ENCODE data around the gene AKNA. TPM values are rescaled to one million over a fixed set of nuclear protein-coding genes. Genes with fewer than 3 reads are reported as not detected.

Gene AKNA
- total RNA-seq, 1 donor from 2014 or later: 66.9 TPM

GRCh38 chr9:114355821-114356220, 32.0 kb downstream of the AKNA start:
- intact Hi-C loops (cut with DNase I): no loop called here
- Histone ChIP-seq H3K36me3 (peaks cover 93% of the 10 kb centered on the region), H3K4me1 (no peaks in the 10 kb centered on the region), H3K4me3 (no peak overlapping the region), H3K27me3 (ENCODE audit: low read depth) (no peaks in the 10 kb centered on the region), H3K9me3 (no peaks in the 10 kb centered on the region), H3K27ac (no peak overlapping the region)
- DNase-seq (no peak), ATAC-seq (no peak)
- TF ChIP-seq CTCF (IDR thresholded peaks at IDR 0.05): no peak

- Histone ChIP-seq H3K36me3 (peaks cover 93% of the 10 kb centered on the region), H3K27me3 (ENCODE audit: low read depth) (no peaks in the 10 kb centered on the region), H3K27ac (no peak overlapping the region), H3K4me3 (no peak overlapping the region), H3K4me1 (peaks cover 23% of the 10 kb centered on the region), H3K9me3 (no peaks in the 10 kb centered on the region)
- no peak for ATAC-seq
- no peak for DNase-seq
- intact Hi-C loops (cut with DNase I): no loop called here
- TF ChIP-seq CTCF (IDR thresholded peaks at IDR 0.05): no peak
Measured at GRCh38 chr9:114351932-114352331, 35.9 kb downstream of the AKNA start.

GRCh38 chr9:114350636-114351401, 37.0 kb downstream of the AKNA start:
- intact Hi-C loops (cut with DNase I): no loop called here
- DNase-seq: no peak
- Histone ChIP-seq H3K4me3 (no peak overlapping the region), H3K27me3 (ENCODE audit: low read depth) (no peaks in the 10 kb centered on the region), H3K36me3 (peaks cover 93% of the 10 kb centered on the region), H3K4me1 (peaks cover 23% of the 10 kb centered on the region), H3K27ac (peak overlapping the region; percentile 13), H3K9me3 (no peaks in the 10 kb centered on the region)
- no peak for ATAC-seq
- TF ChIP-seq CTCF (IDR thresholded peaks at IDR 0.05): no peak

GRCh38 chr9:114349713-114350480, 37.9 kb downstream of the AKNA start:
- no peak for TF ChIP-seq CTCF (IDR thresholded peaks at IDR 0.05)
- no peak overlapping the region for H3K4me3 ChIP-seq
- DNase-seq (no peak), ATAC-seq (no peak)
- H3K36me3 ChIP-seq: peaks cover 93% of the 10 kb centered on the region
- no peaks in the 10 kb centered on the region for H3K9me3 ChIP-seq
- peak overlapping the region; percentile 13 for H3K27ac ChIP-seq
- H3K27me3 ChIP-seq (ENCODE audit: low read depth): no peaks in the 10 kb centered on the region
- intact Hi-C loops (cut with DNase I): no loop called here
- peaks cover 23% of the 10 kb centered on the region for H3K4me1 ChIP-seq

GRCh38 chr9:114348906-114349482, 38.8 kb downstream of the AKNA start:
- DNase-seq: peak; percentile 92
- H3K27ac ChIP-seq: peak overlapping the region; percentile 64
- no peaks in the 10 kb centered on the region for H3K27me3 ChIP-seq (ENCODE audit: low read depth)
- peaks cover 98% of the 10 kb centered on the region for H3K36me3 ChIP-seq
- no peak for TF ChIP-seq CTCF (IDR thresholded peaks at IDR 0.05)
- intact Hi-C loops (cut with DNase I): no loop called here
- no peaks in the 10 kb centered on the region for H3K9me3 ChIP-seq
- no peak overlapping the region for H3K4me3 ChIP-seq
- peak; percentile 84 to 93 for ATAC-seq
- peaks cover 23% of the 10 kb centered on the region for H3K4me1 ChIP-seq
